ENCODE data around the gene ANGPT4.

The ANGPT4 gene

GRCh38 chr20:821046-821730, 94.9 kb downstream of the ANGPT4 start:
- no peak for DNase-seq

GRCh38 chr20:820323-820953, 95.7 kb downstream of the ANGPT4 start:
- DNase-seq = no peak
